Myocyte (in vitro differentiated cells): ENCODE data around the gene NBEAL1. TPM values are rescaled to one million over a fixed set of nuclear protein-coding genes. Genes with fewer than 3 reads are reported as not detected.
"Not testable (repeated sequence)": the region's sequence is repeated elsewhere in the genome, so short reads cannot be mapped to it uniquely, and the experiment has no call there.

Experiments
- DNase-seq: peaks from one replicate; pipeline ENCODE4 v3.0.0-alpha.2; 2012; ENCODE audit warnings: low read depth
- total RNA-seq: library from RNA; depleted of rRNA; stranded (reverse); fragments of >200 nt; gene quantifications from 2 replicates; pipeline ENCODE4 v1.2.3, GENCODE V29; 2014

NBEAL1 gene
- total RNA-seq, 1 donor from 2014 or later: 22.5 TPM

DNA sequence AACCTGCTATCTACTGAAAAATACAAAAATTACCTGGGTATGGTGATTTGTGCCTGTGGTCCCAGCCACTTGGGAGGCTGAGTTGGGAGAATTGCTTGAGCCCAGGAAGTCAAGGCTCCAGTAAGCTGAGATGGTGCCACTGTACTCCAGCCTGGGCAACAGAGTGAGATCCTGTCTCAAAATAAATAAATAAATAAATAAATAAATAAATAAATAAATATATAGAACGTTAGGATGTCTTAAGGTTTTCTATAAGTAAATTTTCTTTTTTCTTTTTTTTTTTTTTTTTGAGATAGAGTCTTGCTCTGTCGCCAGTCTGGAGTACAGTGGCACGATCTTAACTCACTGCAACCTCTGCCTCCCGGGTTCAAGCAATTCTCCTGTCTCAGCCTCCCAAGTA is 95.8 kb downstream of the NBEAL1 start:
- DNase-seq: not testable (repeated sequence)

DNA sequence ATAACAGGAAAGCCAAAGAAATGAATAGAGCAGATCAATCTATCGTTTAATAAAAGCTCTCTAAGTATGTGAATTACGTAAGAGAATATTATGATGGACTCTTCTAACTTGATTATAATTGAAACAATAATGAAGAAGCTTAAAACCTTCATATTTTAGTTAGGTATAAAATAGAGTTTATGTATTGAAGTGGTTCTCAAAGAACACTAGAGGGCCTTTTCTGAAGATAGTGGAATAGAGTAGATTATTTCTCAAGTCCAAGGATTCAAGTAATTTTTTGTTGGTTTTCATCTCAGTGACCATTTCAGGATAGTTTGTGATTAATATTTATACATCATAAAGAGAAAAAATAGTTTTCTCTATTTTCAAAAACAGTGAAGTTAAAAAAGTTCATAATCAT is 97.7 kb downstream of the NBEAL1 start:
- DNase-seq: no peak

DNA sequence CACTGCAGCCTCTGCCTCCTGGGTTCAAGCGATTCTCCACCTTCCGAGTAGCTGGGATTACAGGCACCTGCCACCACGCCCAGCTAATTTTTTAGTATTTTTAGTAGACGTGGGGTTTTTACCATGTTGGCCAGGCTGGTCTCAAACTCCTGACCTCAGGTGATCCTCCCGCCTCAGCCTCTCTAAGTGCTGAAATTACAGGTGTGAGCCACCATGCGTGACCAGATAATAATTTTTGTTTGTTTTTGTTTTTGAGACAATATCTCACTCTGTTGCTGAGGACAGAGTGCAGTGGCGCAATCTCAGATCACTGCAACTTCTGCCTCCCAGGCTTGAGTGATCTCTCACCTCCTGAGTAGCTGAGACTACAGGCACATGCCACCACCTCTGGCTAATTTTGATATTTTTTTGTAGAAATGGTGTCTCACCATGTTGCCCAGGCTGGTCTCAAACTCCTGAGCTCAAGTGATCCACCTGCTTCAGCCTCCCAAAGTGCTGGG is 100.6 kb downstream of the NBEAL1 start:
- DNase-seq: not testable (repeated sequence)

DNA sequence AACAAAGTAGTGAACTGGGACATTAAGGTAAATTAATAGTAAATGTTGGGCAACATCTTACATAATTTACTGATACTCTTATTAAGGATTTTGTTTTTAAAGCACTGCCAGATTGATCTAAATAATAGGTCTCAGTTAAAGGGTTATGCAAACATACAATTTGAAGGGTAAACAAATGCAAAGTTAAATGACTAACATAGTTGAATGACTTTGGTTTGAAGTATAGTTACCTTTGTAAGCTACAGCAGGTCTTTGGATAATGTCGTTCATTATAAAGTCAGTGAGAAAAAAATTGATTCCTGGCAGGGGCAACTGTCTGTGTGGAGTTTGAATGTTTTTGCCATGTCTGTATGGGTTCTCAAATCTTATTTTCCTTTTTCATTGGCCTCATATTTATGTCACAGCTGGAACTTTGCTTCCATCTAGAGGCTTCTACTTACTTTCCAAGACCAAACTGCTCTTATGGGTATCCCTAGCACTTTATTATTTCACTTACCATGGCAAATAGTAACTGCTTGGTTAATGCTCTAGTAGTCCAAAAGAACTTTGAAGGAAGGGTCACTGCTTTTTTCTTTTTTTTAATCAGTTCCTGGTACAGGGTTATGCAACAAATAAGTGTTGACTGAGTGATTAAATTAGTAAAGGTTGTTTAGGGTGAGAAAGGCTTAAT is 107.8 kb downstream of the NBEAL1 start:
- DNase-seq: no peak

DNA sequence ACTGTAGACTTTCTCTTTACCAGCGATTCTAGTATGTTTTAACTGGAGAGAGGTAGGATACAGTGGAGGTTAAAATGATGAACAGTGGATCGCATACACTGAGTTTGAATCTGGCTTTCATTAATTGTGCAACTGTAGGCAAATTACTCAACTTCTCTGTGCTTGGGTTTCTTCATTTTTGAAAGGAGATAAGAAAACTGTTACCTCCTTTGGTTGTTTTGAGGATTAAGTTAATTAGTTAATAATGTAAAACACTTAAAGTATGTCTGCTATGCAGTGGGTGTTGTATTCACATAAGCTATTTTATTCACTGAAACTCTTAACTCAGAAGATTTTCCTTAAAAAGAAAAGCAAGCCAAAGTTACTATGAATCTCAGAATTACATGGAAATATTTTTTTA is 112.3 kb downstream of the NBEAL1 start:
- no peak for DNase-seq

DNA sequence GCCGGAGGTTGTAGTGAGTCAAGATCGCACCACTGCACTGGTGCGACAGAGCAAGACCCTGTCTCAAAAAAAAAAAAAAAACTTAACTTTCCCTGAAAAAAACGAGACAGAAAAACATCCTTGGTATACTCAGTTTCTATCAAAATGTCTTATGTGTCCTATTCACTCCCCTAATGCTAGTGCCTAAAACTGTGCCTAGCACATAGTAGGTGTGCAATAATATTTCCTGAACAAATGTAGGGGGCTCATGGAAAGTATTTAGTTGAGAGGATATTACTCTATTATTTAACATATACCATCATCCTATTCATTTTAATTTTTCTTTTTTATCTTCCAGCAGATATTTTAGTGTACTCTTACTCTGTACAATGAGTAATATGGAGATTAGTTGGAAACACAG is 120.4 kb downstream of the NBEAL1 start:
- DNase-seq: no peak

DNA sequence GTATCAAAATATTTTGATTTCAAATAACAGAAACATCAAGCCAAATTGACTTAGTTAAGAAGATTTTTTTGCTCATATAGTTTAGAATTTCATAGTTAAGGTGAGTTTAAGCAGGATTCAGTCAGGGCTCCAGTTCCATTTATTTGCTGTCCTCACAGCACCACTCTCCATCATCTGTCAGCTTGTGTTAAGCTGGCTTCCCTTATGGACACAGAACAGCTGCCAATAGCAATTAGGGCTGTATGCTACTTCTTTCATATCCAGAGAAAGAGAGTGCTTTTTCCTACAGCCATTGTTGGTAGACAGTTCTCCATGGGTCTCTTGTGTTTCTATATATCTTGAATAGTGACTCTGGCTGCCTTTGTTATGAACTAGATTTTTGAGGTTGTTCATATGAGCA is 128.7 kb downstream of the NBEAL1 start:
- peak; percentile 5 for DNase-seq

DNA sequence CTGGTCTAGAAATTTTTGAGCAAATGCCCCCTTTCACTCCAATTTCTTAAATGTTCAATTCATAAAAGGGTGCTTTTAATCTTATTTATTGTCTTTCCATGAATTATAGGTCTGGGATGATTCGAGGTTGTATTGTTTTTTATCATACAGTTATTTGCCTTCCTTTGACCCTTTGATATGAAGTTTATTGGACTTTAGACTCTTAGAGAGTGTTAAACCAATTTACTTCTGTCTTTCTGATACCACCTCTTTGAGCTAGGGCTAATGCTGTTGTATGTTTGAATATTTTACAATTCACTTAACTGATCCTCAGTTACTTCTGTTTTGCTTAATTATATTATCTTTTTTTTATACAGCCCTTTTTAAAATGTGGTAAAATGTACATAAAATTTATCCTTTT is 134.5 kb downstream of the NBEAL1 start:
- no peak for DNase-seq

DNA sequence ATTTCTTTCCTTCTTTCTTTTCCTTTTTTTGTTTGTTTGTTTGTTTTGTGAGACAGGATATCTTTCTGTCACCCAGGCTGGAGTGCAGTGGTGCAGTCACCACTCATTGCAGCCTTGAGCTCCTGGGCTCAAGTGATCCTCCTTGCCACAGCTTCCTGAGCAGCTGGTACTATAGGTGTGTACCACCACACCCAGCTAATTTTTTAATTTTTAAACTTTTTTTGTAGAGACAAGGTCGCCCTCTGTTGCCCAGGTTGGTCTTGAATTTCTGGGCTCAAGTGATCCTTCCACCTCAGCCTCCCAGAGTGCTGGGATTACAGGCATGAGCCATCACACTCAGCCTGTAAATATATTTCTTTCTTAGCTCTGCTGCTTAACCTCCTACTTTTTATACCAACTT is 140.7 kb downstream of the NBEAL1 start:
- DNase-seq: no peak

DNA sequence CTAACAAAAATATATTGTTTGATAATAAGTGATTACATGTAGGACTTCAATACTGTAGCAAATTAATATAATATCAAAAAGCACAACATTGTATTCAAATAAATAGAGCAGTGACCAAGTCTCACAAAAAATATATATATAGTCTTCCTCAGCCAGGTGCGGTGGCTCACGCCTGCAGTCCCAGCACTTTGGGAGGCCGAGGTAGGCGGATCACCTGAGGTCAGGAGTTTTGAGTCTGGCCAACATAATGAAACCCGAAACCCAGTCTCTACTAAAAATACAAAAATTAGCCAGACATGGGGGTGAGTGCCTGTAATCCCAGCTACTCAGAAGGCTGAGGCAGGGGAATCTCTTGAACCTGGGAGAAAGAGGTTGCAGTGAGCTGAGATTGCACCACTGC is 148.0 kb downstream of the NBEAL1 start:
- not testable (repeated sequence) for DNase-seq

DNA sequence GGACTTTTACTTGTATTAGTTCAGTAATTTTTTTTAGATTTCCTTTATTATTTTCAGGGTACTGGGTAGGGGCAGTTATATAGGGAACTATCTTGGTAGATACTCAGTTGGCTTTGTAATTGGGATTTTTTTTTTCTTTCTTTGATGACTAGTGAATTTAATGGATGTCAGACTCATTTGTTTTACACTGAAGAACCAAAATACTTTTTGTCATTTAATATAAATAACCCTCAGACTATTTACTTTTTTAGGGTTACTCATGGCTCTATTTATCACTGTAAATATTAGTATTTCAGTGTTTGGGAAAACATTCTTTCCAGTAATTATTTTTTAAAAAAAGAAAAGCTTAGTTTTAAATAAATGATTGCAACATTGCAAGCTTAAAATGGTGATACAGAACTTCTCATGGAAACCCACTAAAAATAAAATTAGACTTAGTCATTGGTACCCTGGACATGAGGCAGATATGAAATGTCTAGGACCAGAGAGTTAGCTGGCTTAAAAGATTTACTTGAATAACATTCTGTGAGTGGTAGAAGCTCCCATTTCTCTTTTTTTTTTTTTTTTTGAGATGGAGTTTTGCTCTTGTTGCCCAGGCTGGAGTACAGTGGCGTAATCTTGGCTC is 149.7 kb downstream of the NBEAL1 start:
- no peak for DNase-seq

DNA sequence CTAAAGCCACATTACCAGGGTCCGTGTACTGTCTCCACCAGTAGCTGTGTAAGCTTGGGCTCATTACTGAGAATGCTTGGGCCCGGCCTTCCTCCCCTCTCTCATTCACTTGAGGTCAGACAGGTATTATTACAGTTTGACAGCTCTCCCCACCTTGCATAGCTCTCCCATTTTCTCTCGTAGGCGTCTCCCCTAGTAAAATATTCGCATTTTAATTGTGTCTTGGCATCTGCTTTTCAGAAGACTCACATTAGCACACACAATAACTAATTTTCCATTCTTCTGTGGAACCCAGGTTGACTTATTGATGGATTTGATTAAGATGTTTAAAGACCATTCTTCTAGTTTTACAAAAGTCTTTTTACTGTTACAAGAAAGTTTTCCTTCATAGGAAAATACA is 153.1 kb downstream of the NBEAL1 start:
- no peak for DNase-seq

DNA sequence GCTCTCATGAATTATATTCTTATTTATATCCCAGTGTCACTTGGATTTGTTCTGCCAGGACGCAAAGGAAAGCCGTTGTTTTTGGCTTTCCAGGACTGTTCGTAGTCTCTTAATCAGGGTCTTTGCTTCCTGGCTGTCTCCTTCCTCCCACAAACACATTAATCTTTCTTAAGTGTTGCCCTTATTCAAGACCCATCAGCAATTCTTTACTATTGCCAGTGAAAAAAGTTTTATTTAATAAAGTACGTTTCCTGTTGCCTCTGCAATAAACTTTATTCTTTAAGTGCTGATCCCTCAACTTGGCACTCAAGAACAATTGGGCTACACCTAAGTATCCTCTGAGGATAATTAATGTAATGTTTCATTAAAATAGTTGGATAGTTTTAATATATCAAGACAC is 155.8 kb downstream of the NBEAL1 start:
- DNase-seq: no peak

DNA sequence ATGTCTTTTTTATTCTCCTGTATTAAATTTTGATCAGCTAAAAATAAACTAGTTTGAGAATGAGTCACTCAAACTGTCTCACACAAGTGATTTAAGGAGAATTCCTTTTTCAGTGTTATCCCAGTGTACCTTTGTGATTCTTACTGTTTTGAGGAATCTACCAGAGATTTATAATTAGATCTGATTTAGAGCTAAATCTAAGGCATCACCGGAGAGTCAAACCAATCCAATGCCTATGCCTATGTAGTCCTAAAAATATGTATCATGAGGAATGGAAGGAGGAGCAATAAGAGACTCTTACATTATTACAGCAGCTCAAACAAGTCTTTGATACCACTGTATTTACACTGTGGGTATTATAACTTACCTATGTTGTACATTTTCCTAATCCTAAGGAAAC is 160.7 kb downstream of the NBEAL1 start:
- DNase-seq: peak; percentile 22

DNA sequence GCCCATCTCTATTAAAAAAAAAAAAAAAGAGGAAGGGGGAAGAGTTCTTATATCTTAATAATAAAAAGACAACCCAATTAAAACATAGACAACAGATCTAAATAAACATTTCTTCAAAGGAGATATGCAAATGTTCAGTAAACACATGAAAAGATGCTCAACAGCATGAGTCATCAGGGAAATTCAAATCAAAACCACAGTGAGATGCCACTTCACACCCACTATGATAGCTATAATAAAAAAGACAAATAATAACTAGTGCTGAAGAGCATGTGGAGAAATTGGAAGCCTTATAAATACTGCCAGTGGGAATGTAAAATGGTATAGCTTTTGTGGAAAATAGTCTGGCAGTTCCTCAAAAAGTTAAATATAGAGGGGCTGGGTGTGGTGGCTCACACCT is 162.7 kb downstream of the NBEAL1 start:
- peak; percentile 51 for DNase-seq

DNA sequence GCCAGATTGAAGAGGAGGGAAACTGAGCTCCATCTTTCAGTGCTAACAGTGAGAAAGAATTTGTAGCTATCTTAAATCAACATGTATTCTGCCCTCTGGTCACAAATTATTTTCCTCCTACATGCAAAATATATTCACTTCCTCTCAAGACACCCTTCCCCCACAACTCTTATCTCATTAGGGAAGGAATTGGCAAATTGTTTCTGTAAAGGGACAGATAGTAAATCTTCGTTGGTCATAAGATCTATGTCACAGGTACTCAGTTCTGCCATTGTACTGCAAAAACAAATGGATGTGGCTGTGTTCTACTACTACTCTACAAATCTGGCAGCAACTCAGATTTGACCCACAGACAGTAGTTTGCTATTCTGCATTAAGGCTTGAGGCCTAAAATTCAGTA is 171.2 kb downstream of the NBEAL1 start:
- DNase-seq: no peak

DNA sequence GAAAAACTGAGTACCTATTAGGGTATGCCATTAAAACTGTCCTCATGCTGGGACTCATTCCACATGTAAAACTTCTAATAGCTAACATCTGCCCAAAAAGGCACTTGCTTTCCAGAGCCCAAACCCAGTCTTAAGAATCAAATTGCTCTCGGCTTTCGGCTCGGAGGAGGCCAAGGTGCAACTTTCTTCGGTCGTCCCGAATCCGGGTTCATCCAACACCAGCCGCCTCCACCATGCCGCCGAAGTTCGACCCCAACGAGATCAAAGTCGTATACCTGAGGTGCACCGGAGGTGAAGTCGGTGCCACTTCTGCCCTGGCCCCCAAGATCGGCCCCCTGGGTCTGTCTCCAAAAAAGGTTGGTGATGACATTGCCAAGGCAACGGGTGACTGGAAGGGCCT is 175.9 kb downstream of the NBEAL1 start:
- not testable (repeated sequence) for DNase-seq

DNA sequence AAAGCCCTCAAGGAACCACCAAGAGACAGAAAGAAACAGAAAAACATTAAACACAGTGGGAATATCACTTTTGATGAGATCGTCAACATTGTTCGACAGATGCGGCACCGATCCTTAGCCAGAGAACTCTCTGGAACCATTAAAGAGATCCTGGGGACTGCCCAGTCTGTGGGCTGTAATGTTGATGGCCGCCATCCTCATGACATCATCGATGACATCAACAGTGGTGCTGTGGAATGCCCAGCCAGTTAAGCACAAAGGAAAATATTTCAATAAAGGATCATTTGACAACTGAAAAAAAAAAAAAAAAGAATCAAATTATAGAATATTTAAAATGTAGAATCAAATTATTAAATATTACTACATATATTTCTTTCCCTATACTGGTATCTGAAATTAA is 176.4 kb downstream of the NBEAL1 start:
- not testable (repeated sequence) for DNase-seq

DNA sequence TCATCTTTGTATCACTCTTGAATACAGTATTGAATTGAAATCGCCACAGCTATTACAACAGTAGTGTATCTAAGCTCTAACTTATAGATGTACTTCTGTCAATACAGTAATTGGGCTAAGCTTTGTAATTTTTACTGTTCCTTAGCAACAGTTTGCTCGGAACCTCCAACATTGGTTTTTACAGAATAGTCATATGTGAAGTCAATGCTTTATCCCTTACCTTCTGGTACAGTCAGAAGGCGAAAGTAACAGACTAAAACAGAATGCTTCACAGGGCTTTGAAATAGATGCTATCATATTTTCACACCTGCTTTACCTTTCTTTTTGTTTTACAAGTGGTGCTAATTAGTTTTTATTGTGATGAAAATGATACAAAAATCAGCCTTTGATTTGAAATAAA is 177.3 kb downstream of the NBEAL1 start:
- DNase-seq: no peak

DNA sequence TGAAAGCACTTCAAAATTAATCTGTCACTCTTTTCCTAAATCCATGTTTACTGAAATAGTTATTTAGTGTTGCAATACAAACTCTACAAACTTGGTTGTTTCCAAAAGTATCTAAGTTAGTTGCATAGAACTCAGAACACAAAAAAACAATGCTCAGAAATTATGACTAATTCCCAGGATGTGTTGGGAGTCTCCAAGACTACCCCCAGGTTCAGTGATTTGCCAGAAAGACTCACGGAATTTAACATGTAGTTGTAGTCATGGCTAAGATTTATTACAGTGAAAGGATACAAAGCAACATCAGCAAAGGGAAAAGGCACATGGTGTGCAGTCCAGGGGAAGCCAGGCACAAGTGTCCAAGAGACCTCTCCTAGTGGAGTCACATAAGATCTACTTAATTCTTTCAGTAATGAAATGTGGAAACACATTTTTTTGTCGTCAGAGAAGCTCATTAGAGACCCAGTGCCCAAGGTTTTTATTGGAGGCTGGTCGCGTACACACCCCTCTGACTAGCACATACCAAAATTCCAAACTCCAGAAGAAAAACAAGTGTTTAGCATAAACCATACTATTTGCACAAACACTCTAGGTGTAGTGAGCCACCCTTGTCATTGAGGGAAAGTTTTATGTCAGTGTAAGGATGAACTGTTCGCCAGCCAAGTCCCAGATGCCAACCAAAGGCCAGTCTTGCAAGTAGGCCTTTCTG is 180.8 kb downstream of the NBEAL1 start:
- DNase-seq: no peak

DNA sequence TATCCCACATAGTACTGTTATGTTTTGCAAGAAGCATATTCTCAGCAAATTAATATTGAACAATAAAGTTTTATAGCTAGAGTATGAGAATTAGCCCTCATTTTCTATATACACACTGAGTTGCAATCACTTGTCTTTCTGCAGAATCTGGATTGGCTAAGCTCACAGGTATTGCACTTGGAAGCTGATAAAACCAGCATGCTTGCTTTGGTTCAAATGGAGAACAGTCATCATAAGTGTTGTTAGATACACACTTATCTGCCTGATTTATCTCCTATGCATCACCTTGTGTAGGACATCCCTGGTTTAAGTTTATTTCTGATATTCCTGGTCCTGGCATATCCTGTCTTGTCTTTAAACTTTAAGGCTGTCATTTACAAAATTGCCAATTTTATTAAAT is 186.2 kb downstream of the NBEAL1 start:
- DNase-seq: no peak

DNA sequence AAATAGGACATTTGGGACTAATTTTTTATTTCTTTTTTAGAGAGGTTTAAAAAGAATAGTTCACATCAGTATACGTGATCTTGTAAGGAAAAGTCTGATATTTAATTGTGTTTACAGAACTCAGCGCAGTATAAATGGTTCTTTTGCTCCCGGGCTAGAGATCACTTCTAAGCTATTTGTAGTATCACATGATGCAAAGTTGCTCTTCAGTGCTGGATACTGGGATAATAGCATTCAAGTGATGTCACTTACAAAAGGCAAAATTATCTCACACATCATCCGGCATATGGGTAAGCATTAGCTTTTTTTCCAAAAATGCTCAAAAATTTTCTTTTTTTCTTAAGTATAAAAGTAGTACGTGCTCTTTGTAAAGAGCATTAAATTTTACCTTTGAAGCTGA is 186.8 kb downstream of the NBEAL1 start:
- DNase-seq: no peak

DNA sequence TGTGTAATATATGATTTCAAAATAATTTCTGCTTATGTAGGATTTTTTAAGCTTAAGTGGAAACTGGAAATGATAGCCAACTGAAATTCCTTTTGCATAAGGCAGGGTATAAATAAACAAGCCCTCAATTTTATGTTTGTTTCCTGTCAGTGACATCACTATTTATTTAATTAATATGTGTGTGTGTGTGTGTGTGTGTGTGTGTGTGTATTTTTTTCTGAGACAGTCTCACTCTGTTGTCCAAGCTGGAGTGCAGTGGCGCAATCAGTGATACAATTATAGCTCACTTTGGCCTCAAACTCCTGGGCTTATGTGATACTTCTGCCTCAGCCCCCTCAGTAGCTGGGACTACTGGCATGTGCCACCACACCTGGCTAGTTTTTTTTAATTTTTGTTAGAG is 194.9 kb downstream of the NBEAL1 start:
- no peak for DNase-seq
